LNCaP clone FGC (cell line): ENCODE measurements around the gene POLRMT.

Source experiments
- DNase-seq: peaks from one replicate; pipeline ENCODE4 v3.0.0-alpha.2; 2011; ENCODE audit warnings: low read depth
- H3K4me3 ChIP-seq: 2 replicates; pipeline ENCODE4 v1.5.1; 2011; ENCODE audit warnings: mild to moderate bottlenecking, low read depth, low read length, control low read depth
- TF ChIP-seq, protein P1 (sequence below): IDR thresholded peaks from 2 replicates; pipeline ENCODE4 v1.5.1; 2012; ENCODE audit warnings: mild to moderate bottlenecking; ENCODE audit not compliant: control insufficient read depth, insufficient read depth; ENCODE audit errors: extremely low read depth

Gene POLRMT

DNA sequence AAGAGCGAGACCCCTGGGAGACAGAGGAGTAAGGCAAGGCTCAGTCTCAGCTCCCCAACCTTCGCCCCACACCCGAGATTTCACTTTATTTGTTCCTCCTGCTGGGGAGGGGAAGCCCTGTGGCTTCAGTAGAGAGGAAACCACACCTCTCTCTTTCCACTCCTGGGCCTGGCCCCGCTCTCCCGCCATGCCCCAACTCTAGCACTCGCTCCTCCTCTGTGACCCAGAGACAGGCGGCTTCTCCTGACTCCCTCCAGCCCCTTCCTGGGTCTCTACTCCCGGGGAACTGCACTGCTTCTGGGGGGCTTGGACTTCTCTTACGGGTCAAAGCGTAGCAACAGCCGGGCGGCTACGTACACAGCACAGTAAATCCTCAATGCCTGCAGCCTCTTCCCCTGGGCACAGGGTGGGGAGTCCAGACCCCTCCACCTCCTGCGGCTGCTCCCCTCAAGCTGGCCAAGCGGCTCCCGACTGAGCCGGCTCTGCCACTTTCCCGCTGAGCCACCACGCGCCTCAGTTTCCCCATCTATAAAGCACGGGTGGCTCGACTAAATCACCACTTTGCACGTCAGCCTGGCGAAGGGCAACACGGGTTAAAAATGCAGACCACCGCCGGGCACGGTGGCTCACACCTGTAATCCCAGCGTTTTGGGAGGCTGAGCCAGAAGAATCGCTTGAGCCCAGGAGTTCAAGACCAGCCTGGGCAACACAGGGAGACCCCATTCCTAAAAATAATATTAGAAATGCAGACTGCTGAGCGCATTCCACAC, 28.3 kb upstream of the POLRMT start:
- peak overlapping the region; percentile 94 for H3K4me3 ChIP-seq
- TF ChIP-seq, protein P1, sequence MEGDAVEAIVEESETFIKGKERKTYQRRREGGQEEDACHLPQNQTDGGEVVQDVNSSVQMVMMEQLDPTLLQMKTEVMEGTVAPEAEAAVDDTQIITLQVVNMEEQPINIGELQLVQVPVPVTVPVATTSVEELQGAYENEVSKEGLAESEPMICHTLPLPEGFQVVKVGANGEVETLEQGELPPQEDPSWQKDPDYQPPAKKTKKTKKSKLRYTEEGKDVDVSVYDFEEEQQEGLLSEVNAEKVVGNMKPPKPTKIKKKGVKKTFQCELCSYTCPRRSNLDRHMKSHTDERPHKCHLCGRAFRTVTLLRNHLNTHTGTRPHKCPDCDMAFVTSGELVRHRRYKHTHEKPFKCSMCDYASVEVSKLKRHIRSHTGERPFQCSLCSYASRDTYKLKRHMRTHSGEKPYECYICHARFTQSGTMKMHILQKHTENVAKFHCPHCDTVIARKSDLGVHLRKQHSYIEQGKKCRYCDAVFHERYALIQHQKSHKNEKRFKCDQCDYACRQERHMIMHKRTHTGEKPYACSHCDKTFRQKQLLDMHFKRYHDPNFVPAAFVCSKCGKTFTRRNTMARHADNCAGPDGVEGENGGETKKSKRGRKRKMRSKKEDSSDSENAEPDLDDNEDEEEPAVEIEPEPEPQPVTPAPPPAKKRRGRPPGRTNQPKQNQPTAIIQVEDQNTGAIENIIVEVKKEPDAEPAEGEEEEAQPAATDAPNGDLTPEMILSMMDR = no peak
- DNase-seq = no peak

DNA sequence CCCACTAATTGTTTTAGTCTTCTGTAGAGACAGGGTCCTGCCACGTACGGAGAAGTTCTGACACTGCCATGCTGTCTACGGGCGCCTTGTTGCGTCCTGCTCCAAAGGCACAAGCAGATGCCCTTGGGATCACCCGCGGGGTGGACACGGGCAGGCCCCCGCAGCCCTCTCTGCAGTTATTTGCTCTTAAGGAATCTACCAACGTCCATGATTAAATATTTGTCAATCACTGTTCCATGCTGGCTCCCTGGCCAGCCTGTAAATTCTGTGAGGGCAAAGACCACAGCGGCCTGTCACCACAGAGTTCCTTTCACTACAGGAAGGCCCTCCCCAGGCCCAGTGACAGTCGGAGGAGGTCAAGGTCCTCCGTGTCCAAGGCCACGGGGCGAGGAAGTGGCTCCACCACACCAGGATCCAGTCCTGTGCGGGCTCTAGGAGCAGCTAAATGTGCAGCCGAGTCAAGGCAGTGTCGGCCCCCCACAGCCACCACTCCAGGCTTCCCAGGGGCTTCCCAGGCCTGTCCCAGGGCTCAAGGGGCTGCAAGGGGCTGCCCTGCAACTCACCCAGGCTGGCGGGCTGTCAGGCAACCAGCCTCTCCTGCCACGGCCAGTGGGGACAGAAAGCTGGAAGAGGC, 27.6 kb upstream of the POLRMT start:
- TF ChIP-seq, protein P1 = no peak
- H3K4me3 ChIP-seq = peak overlapping the region; percentile 94
- no peak for DNase-seq

DNA sequence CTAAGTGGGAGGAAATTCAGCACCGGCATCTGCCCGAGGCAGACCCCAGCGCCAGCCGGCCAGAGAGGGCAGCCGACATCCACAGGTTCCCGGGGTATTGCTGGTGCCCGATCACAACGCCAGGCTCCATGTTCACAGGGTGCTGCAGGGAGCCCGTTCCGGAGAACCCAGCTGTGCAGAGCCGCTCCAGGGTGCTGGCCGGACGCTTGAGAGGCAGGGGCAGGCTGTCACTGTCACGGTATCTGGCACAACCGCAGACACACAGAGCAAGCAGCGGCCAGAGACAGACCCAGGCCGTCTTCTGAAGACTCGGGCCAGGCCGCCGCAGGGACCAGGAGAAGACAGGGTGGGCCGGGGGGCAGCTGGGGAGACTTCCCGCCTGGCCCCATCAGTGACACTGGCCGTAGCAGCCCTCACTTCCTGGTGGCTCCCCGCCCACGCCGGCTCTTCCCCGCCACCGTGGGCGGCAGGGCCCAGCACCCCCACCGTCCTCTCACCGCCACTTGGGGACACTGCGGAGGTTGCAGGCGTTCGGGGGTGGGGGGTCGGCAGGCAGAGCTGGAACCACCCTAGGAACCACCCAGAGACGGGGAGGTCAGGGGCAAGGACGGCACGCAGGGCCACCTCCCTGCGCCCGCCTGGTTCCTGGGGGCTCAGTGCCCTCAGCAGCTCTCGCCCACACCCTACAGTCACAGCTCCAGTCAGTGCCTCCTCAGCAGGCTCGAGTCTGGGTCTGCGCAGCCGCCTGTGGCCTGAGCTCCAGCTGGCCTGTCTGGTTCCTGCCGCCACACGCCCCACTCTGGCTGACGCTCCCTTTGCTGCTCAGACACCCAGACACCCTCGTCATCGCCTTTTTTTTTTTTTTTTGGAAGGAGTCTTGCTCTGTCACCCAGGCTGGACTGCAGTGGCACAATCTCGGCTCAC, 25.8 kb upstream of the POLRMT start:
- no peak overlapping the region for H3K4me3 ChIP-seq
- no peak for DNase-seq
- TF ChIP-seq, protein P1 = no peak

DNA sequence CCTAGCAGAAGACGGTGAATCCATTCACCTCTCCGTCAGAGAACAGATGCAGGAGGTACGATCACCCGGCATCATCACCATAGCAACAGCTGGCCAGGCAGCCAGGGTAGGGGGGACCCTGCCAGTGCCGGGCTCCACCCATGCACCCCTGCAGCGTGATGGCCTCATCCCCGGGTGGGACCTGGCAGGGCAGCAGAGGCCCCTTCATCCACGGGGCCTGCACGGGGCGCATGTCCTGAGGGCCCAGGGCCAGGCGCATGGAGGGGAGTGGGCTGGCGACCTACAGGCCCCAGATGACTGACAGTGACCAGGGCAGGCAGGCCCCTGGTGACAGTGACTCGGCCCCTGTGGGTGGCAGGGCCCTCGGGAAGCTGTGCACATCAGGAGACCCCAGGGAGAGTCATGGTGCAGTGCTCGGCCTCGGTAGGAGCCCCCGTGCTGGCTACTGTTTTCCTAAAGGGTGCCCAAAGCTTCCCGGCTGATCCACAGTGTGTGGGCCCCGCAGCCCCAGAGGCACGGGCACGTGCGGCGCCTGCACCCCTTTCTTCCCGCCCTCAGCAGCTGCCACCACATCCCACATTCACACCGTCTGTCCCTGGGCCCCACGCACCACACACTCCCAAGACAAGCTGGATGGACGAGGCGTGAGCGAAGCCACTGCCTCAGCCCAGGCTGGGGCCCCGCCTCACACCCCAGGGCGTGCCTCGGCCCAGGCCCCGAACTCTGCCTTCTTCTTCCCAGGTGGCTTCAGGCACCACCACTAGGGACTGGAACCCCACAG, 24.9 kb upstream of the POLRMT start:
- TF ChIP-seq, protein P1 = no peak
- DNase-seq = no peak
- H3K4me3 ChIP-seq = no peak overlapping the region

DNA sequence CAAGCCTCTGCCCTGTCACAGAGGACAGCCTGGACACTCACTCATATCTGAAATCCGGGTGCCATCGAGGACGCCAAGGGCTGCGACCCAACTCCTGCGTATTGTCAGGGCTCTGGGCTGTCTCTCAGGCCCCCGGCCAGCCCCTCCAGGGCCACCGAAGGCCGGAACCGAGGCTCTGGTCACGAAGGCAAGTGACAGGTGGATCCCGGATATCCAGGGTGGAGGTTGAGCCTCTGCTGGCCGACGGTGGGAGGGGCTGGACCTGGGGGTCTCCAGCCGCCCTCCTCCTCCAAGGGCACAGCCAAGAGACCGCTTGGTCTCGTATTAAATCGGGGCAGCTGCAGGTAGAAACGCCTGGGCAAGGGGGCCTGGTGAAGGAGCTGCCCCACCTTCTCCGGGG, 24.3 kb upstream of the POLRMT start:
- no peak for DNase-seq
- no peak overlapping the region for H3K4me3 ChIP-seq
- TF ChIP-seq, protein P1 = no peak
